Measurements from ENCODE around the gene DISC1.
"Not testable (repeated sequence)": the region's sequence is repeated elsewhere in the genome, so short reads cannot be mapped to it uniquely, and the experiment has no call there.

The DISC1 gene

DNA sequence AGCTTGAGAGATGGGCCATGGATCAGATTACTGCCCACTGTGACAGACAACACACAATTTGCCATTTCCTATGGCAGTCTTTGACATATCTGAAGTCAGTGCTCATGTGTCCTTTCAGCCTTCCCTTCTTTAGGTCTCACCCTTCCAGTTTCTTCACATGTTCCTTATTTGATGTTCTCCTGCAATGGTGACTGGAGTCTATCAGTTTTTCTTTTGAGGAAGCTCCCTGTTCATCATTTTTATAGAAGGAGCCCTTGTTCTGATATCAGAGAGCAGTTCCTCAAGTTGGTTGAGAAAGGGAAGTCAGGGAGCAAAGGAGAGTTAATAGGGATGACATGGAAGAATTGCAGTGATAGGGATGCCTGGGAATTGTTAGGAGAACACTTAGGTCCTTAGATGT lies 42.2 kb downstream of the DISC1 start:
- DNase-seq (ENCODE audit: low read depth): no peak

DNA sequence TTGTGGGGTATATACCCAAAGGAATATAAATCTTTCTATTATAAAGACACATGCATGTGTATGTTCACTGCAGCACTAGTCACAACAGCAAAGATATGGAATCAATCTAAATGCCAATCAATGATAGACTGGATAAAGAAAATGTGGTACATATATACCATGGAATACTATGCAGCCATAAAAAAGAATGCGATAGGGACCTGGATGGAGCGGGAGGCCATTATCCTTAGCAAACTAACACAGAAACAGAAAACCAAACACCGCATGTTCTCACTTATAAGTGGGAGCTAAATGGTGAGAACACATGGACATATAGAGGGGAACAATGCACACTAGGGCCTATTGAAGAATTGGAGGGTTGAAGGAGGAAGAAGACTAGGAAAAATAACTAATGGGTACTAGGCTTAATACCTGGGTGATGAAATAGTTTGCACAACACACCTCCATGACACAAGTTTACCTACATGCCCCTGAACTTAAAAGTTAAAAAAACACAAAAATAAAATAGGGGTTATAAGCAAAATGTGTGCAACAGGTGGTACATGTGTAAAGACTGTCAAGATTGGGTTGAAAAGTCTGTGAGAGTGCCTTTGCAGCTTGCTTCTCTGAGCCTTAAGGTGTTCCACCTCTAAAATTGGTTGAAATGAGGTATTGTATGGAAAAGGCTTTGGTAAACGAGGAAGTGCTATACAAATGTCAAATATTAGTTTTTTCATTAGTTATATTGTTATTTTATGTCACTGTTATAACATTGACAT lies 43.5 kb downstream of the DISC1 start:
- DNase-seq (ENCODE audit: low read depth): not testable (repeated sequence)

DNA sequence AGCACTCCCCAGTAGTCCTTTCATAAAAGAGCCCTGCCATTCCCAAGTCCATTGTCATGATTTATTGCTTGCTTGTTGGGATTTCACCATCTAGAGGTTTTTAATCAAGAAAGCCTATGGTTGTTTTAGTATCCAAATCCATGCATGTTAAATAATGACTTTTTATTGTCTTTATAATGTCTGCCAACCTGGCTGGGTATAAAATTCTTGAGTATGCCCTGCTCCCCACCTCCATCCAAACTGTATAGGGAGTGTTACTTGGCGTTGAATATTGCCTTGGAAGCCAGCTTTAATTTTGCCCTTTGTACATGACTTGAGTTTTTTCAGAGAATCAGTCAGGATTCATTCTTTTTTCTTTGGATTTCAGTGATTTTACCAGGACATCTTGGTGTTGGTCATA lies 44.2 kb downstream of the DISC1 start:
- DNase-seq (ENCODE audit: low read depth): no peak

DNA sequence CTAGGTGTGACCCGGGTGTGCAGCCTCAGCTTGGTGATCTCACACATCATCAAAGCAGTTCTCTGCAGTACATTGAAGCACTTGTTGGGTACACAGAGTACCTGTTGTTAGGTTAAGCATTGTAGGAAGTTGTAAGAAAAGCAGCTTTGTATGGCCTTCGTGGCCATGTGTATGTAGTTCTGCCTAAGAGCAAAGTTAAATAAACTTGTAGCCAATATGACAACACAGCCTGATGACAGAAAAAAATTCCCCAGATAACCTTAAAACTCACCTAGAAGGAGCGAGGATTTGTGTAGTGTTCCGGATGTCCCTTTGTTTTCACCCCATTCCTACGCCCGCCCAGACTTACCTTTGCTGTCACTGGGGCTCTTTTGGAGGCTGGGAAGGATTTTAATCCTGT lies 48.0 kb downstream of the DISC1 start:
- no peak for DNase-seq (ENCODE audit: low read depth)

DNA sequence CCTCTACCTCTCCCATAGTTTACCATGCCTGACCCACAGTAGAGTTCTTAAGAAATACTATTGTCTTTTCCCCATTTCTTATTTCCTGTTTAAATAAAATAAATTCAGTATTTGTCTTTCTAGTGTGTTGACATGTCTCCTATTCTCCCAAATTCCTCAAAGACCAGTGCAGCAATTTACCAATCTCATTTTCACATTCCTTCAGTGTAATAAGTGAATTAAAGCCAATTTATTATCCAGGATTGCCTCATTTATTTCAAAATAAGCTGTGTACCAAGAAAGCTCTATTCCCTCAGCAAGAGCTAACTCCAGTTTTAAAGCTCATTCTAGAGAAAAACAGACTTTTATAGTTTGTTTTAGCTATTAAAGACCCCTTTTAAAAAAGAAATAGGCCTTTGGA lies 49.9 kb downstream of the DISC1 start:
- no peak for DNase-seq (ENCODE audit: low read depth)

DNA sequence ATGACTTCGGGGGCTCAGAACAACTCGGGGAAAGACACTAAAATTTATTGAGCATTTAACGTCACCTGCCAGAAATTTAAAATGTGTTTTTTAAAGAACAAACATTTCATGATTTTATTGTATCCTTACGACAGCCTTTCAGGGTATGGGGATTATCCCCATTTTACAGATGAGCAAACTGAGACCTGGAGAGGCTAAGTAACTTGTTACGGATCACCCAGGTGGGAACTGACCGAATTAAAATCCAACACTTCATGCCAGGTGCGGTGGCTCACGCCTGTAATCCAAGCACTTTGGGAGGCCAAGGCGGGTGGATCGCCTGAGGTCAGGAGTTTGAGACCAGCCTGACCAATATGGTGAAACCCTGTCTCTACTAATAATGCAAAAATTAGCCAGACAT lies 50.9 kb downstream of the DISC1 start:
- DNase-seq (ENCODE audit: low read depth): no peak

DNA sequence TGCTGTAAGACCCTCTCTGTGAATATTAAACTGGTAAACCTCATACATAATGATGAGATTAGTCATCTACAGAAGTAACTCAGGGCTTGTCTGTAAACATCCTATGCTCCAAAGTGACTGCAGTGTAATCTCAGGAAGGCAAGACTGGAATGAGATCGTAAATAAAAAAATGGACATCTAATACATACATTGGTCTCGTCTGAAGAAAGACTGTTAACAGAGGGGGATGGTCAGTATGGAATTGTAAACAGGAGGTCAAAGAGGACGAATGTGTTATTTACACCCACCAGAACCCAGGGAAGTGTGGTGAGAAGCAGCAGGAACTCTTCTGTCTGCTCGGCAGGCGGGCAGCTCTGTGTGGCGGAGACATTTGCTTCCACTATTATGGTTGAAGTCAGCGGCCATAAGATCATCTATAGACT lies 51.4 kb downstream of the DISC1 start:
- DNase-seq (ENCODE audit: low read depth): no peak

DNA sequence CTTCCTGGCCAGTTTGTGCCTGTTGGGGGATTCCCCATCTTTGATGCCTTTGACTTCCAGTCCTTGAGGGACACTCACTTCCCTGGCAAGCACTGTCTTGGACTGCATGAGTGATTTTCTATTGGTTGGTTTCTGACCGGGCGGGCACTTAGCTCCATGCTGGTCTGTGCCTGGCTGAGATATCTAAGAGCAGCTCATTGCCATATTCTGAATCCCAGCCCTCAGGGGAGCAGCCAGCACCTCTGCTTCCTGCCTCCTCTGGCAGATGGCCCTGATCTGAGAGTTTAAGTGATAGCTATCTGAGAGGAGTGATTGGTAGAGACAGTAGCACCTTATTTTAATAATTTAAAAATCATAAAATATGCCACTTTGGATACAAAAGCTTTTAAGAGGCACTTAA lies 52.5 kb downstream of the DISC1 start:
- no peak for DNase-seq (ENCODE audit: low read depth)

DNA sequence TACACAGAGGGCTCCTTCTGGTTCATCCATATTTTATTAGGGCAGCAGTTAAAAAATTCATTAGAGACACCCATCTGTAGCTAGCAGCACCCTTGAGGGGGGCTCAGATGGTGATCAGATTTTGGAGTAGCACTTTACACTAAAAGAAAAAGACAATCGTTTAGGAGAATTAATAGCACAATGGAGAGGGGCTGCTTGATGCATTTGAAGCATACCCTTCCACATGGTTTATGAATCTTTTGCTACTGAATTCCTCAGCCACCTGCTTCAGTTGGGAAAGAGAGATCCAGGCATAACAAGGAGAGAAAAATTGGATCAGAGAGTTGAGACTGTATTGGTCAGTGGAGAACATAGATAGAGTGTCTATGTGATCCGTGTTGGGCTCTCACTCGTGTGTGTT lies 54.4 kb downstream of the DISC1 start:
- DNase-seq (ENCODE audit: low read depth): no peak

DNA sequence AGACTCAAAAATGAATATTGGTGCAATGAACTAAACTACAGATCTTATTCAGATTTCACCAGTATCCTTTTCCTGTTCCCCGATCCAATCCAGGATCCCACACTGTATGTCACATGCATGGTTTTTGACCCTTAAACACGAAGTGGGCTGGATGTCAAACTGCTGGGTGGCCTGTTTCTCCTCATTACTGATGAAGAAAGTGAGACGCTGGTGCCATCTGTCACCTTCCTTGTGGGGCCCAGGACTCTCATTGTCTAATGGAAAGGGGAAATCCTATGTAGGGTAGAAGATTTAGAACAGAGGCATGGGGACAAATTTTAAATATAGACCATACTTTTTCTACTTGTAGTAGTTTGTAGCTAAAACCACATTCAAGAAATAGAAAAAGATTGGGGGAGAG lies 56.2 kb downstream of the DISC1 start:
- no peak for DNase-seq (ENCODE audit: low read depth)

DNA sequence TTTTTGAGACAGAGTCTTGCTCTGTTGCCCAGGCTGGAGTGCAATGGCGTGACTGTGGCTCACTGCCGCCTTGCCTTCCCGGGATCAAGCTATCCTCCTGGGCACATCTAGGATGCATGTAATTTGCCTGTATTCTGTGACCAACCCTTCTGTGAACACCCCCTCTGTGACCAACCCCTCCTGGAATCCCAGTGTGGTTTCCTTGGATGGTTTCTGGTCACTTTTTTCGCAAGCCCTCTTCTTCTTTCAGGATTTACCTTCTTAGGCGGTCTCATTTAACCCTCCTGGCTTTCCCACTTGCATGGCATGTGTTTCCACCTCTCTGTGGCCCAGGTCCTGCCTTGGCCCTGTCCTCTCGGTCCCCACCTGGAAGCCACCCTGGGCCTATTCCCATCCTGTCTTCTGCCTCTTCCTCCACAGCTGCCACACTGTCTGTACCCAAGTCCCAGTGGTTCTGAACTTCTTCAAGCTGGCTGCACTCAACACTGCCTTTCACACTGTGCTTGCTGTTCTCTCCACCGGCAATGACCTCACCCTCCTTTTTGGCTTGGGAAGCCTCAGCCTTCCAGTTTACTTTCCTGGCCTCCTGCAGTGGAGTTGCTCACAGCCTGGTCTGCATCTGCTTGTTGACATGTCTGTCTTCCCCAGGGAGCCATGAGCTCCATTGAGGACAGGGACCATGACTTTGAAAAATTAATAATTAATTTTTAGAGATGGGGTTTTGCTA lies 57.0 kb downstream of the DISC1 start:
- no peak for DNase-seq (ENCODE audit: low read depth)

DNA sequence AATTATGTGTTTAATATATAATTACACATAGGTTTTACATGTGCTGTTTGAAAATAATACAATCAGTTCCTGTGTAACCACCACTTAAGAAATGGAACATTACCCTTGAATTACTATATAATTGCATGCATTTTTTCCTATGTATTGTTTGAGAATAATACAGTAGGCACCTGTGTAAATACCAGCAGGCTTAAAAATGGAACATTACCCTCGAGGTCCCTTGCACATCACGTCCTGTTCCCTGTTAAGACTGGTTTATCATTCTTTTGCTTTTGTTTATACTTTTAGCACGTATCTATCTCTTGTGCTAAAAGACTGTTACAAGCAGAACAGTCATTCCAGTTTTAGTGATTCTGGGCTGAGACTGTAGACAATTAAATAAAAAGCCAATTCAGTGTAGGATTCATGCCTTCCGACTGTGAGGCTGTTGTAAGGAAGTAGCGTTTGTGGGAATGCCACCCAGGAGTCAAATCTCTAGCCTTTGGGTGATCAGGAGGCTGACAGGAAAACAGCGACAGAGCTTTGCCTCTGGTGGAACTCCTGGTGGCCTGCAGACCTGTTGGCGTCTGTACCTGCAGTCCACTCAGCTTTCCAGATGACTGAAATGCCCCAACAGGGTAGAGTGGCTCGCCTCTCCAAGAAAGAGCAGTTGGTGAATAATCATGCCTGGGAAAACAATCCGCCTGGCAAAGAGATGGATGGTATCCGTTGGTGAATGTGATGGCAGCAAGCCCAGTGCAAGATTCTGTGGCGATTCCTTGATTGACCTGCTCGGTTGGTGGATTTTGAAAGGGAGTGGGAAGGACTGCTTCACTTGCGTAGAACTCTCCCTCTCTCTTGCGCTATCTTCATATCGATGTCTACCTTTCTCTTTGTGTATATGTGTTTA lies 58.0 kb downstream of the DISC1 start:
- no peak for DNase-seq (ENCODE audit: low read depth)

DNA sequence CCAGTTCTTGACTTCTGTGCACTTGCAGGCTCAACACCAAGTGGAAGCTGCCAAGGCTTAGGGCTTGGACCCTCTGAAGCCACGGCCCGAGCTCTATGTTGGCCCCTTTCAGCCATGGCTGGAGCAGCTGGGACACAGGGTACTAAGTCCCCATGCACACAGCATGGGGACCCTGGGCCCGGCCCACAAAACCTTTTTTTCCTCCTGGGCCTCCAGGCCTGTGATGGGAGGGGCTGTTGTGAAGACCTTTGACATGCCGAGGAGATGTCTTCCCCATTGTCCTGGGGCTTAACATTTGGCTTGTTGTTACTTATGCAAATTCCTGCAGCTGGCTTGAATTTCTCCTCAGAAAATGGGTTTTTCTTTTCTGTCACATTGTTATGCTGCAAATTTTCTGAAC lies 59.8 kb downstream of the DISC1 start:
- no peak for DNase-seq (ENCODE audit: low read depth)

DNA sequence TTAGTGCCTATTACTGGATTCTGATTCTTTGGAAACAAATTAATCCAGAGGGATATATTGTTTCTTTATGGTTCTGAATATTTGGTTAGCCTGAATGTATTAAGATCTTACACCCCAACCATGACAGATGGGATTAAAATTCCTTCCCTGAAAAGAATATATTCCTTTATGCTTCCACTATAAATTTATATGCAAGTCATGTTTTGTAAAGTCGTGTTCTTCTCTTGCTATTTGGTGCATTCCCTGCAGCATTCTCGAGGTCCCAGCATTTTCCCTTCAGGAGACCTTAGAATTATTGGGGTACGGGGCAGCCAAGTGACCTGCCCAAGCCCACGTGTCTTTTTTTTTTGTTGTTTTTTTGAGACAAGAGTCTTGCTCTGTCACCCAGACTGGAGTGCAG lies 62.4 kb downstream of the DISC1 start:
- no peak for DNase-seq (ENCODE audit: low read depth)

DNA sequence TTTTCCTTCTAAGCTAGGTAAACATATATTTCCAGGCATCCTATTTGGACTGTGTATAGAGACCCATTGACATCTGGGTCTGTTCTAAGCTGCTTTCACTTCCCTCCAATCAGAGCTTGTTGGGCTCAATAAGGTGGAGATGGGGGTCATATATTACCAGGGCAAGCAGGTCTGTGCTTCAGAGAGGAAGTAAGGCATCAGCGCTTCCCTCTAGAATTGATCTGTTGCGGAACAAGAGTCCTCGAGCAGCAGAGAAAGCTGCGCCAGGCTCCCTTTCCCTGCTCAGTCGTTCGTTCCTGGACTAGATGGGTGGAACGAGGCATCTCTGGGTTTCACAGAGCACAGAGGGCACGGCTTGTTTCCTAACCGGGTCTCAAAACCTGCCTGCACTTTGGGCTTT lies 63.5 kb downstream of the DISC1 start:
- no peak for DNase-seq (ENCODE audit: low read depth)

DNA sequence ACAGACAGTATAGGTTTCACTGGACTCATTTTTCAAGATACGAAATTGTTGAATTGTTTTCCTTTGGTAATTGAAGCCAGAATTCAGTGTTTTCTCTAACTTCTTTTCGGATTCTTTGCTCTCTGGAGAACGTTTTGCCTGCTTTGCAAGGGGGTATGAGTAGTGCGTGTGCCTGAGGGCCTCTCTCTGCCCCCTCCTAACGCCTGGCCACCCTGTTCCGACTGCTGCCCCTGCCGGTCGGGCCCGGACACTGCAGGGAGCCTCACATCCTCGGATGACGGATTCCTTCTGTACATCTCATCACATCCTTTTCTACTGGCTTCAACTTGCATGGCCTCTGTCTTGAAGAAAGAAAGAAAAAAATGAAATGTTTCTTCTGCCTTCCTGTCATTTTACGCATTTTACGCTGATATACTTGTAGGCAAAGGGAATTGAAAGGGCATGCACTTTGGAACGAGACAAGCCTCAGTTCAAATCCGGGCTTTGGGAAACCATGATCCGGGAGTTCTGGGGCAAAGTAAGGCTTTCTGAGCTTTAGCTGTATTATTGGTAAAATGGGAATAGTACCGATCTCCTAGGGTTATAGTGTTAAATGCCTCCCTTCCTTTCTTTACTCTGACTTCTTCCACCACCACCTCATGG lies 65.1 kb downstream of the DISC1 start:
- DNase-seq (ENCODE audit: low read depth): peak; percentile 27

DNA sequence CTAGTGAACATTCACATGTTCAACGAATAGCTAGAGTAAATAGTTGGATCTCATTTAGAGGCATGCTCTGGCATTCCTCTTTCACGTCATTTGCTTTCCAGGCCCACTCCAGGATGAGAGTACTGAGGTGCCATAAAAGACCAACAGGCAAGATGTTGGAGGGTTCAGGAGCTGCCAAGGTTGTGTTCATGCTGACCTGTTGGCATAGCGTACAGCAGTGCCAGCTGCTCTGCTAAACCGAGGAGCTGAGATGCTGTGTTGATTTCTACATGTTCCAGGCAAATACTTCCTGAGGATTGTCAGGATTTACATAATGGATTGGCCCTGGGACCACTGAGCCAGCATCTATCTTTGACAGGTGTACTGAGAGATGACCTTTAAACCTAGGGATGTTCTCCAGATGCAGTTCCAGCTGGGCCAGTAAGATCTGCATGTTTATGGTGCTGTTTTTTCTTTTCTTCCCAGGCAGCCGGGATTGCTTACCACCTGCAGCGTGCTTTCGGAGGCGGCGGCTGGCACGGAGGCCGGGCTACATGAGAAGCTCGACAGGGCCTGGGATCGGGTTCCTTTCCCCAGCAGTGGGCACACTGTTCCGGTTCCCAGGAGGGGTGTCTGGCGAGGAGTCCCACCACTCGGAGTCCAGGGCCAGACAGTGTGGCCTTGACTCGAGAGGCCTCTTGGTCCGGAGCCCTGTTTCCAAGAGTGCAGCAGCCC lies 66.9 kb downstream of the DISC1 start:
- DNase-seq (ENCODE audit: low read depth): no peak

DNA sequence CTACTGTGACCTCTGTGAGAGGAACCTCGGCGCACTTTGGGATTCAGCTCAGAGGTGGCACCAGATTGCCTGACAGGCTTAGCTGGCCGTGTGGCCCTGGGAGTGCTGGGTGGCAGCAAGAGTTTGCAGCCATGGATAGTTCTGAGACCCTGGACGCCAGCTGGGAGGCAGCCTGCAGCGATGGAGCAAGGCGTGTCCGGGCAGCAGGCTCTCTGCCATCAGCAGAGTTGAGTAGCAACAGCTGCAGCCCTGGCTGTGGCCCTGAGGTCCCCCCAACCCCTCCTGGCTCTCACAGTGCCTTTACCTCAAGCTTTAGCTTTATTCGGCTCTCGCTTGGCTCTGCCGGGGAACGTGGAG lies 67.5 kb downstream of the DISC1 start:
- no peak for DNase-seq (ENCODE audit: low read depth)

DNA sequence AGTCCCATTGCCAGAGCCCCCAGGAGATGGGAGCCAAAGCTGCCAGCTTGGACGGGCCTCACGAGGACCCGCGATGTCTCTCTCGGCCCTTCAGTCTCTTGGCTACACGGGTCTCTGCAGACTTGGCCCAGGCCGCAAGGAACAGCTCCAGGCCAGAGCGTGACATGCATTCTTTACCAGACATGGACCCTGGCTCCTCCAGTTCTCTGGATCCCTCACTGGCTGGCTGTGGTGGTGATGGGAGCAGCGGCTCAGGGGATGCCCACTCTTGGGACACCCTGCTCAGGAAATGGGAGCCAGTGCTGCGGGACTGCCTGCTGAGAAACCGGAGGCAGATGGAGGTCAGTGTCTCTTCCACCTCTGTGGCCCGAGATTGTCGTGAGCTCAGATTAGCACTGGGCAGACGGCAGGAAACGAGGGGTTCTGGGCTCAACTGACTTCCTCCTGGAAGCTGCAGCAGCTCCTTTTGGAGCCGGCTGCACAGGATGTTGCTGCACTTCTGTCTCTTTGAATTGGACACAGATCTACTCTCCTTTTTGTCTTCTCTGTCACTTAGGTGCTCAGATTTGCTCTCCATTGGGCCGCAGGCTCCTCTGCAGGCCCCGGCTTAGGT lies 68.0 kb downstream of the DISC1 start:
- no peak for DNase-seq (ENCODE audit: low read depth)

DNA sequence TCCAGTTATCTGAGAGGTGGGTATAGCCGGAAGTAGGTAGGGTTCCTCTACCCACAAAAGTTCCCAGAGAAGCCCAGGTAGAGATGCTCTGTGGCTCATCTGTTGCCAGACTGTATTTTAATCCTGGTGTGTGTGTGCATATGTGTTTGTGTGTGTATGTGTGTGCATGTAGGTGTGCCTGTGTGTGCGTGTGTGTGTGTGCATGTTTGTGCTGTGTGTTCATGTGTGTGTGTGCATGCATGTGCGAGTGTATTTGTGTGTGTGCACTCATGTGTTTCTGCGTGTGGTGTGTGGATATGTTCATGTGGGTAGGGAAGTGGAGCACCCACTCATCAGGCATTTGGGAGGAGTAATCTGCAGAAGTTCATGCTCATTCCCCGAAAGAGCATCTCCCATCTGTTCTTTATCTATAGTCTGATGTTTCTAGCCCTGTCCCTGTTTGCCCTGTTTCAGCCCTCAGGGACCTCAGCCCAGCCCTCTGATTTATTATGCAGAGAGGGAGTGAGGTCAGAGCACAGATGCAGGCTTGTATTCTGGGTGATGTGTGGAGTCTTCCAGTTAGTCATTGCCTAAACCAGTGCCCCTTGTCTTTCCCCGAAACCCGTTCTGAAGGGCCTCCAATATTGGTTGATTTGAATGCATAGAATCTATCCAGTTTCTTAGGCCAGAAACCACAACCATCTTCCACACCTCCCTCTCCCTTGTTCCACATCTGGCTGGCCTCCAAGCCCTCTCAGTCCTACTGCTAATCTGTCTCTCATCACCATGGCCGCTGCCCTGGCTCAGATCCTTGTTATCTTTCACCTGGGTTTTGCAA lies 69.1 kb downstream of the DISC1 start:
- no peak for DNase-seq (ENCODE audit: low read depth)
